Upper lobe of left lung (tissue), 6 donors: ENCODE data around the gene SH3BP4. TPM values are rescaled to one million over a fixed set of nuclear protein-coding genes. Genes with fewer than 3 reads are reported as not detected.

Source experiments
- ATAC-seq, 2 donors: fragments of 200-7000 bp; cut with Tn5 transposase; one replicate each; pipeline ENCODE4 v1.9.1; 2022; ENCODE audit warnings: mild to moderate bottlenecking in 2 of 2, moderate library complexity in 2 of 2; ENCODE audit not compliant: low FRiP score in 2 of 2
- DNase-seq, 2 donors: peaks; one replicate each; pipeline ENCODE4 v3.0.0-alpha.2; 2019 to 2020
- H3K27ac ChIP-seq, 4 donors: fragments of 200-600 bp; sonication (generic); one replicate each; pipeline ENCODE4 v1.5.1; 2016 to 2019
- H3K27me3 ChIP-seq, 4 donors: fragments of 200-600 bp; sonication (generic); one replicate each; pipeline ENCODE4 v1.5.1; 2017 to 2019
- H3K36me3 ChIP-seq, 4 donors: fragments of 200-600 bp; sonication (generic); one replicate each; pipeline ENCODE4 v1.5.1; 2016 to 2019
- H3K4me1 ChIP-seq, 4 donors: fragments of 200-600 bp; sonication (generic); one replicate each; pipeline ENCODE4 v1.5.1; 2018 to 2019
- H3K4me3 ChIP-seq, 4 donors: fragments of 200-600 bp; sonication (generic); one replicate each; pipeline ENCODE4 v1.5.1; 2017 to 2019; ENCODE audit warnings: mild to moderate bottlenecking in 2 of 4, moderate library complexity in 1 of 4
- H3K9me3 ChIP-seq, 4 donors: fragments of 200-600 bp; sonication (generic); one replicate each; pipeline ENCODE4 v1.5.1; 2018 to 2019
- EP300 ChIP-seq, 4 donors: sonication (generic); formaldehyde crosslinking; IDR thresholded peaks; one replicate each; pipeline ENCODE4 v1.5.1; 2017; ENCODE audit warnings: antibody characterized with exemption in 4 of 4, control low read depth in 2 of 4
- POLR2A ChIP-seq, 4 donors: fragments of 450-650 bp; IDR thresholded peaks; one replicate each; pipeline ENCODE4 v1.5.1; 2016 to 2017; ENCODE audit warnings: antibody characterized with exemption in 4 of 4, mild to moderate bottlenecking in 2 of 4
- POLR2AphosphoS5 ChIP-seq, 2 donors: sonication (generic); formaldehyde crosslinking; IDR thresholded peaks; one replicate each; pipeline ENCODE4 v1.5.1; 2017; ENCODE audit warnings: antibody characterized with exemption in 2 of 2
- WGBS, 2 donors: methylation state at CpG; one replicate each; pipeline ENCODE4 v1.1.5; 2017 to 2018; 5-methylcytosine and 5-hydroxymethylcytosine counted together
- total RNA-seq, 6 donors: library from RNA; depleted of rRNA in 4 of 6; stranded (reverse); fragments of >200 nt in 4 of 6; gene quantifications; one replicate each; pipeline versions ENCODE4 v1.1.0 to v1.2.1, GENCODE V29; 2016 to 2021
- TF ChIP-seq, protein P1 (sequence below), 6 experiments: fragments of 450-650 bp in 4 of 6; fragments of 200-600 bp in 2 of 6; sonication (generic) in 2 of 6; IDR thresholded peaks; one replicate each; pipeline ENCODE4 v1.5.1; 2016 to 2019; ENCODE audit warnings: antibody characterized with exemption in 6 of 6
- donor health status: DM: no; HTN: no; CAD: no; lungs with moderate emphysema.
- donor health status: DM: no; HTN: yes; CAD: no; lungs with severe emphysema.

The SH3BP4 gene, protein sequence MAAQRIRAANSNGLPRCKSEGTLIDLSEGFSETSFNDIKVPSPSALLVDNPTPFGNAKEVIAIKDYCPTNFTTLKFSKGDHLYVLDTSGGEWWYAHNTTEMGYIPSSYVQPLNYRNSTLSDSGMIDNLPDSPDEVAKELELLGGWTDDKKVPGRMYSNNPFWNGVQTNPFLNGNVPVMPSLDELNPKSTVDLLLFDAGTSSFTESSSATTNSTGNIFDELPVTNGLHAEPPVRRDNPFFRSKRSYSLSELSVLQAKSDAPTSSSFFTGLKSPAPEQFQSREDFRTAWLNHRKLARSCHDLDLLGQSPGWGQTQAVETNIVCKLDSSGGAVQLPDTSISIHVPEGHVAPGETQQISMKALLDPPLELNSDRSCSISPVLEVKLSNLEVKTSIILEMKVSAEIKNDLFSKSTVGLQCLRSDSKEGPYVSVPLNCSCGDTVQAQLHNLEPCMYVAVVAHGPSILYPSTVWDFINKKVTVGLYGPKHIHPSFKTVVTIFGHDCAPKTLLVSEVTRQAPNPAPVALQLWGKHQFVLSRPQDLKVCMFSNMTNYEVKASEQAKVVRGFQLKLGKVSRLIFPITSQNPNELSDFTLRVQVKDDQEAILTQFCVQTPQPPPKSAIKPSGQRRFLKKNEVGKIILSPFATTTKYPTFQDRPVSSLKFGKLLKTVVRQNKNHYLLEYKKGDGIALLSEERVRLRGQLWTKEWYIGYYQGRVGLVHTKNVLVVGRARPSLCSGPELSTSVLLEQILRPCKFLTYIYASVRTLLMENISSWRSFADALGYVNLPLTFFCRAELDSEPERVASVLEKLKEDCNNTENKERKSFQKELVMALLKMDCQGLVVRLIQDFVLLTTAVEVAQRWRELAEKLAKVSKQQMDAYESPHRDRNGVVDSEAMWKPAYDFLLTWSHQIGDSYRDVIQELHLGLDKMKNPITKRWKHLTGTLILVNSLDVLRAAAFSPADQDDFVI
- total RNA-seq = 10 to 100 TPM; 27.3 to 57.3 (median 33.4) TPM

DNA sequence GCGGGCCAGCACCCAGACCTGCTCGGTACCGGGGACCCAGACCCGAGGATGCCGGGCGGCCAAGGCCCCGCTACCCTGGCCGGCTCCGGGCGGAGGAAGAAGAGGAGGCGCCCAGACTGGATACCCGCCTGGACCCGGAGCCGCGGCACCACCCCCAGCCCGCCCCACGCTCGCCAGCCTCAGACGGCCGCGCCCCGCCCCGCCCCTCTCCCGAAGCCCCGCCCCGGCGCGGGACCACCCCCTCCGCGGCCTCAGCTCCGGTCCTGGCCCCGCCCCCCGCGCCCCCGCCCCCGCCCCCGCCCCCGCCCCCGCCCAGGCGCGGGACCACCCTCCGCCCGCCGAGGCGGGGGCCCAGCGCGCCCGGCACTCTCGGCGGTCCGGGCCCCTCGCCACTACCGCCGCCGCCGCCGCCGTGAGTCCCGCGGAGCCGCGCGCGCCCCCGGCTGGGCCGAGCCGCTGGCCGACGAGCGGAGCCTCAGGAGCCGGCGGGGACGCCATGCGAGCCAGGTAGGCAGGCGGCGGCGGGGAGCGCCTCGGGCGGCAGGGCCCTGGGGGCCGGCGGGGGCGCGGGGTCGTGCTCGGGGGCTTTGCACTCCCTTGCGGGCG, at the start of gene SH3BP4:
SH3BP4 (plus strand) TSS at position 354 of the 606 bp plus-strand sequence. CDS start 82,986 bp downstream, outside the sequence.
- H3K36me3 ChIP-seq = no peaks in the 10 kb centered on the region
- TF ChIP-seq EP300 (IDR thresholded peaks at IDR 0.05) (no peak), POLR2AphosphoS5 (IDR thresholded peaks at IDR 0.05) (no peak), POLR2A (IDR thresholded peaks at IDR 0.05) (no peak)
- TF ChIP-seq, protein P1, sequence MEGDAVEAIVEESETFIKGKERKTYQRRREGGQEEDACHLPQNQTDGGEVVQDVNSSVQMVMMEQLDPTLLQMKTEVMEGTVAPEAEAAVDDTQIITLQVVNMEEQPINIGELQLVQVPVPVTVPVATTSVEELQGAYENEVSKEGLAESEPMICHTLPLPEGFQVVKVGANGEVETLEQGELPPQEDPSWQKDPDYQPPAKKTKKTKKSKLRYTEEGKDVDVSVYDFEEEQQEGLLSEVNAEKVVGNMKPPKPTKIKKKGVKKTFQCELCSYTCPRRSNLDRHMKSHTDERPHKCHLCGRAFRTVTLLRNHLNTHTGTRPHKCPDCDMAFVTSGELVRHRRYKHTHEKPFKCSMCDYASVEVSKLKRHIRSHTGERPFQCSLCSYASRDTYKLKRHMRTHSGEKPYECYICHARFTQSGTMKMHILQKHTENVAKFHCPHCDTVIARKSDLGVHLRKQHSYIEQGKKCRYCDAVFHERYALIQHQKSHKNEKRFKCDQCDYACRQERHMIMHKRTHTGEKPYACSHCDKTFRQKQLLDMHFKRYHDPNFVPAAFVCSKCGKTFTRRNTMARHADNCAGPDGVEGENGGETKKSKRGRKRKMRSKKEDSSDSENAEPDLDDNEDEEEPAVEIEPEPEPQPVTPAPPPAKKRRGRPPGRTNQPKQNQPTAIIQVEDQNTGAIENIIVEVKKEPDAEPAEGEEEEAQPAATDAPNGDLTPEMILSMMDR (IDR thresholded peaks at IDR 0.05) = peak in 1 of 6 experiments; percentile 18
- peaks cover 0 to 3% (median 0%) of the 10 kb centered on the region in 4 donors for H3K27me3 ChIP-seq
- peak within 1 kb of the TSS; percentile 47 to 90 (median 69) for H3K4me3 ChIP-seq
- peak; percentile 84 to 97 for DNase-seq
- 1% methylated on average over 46 of the region's 88 CpGs; no CpG with 5 or more reads in 1 of the 2 donors for WGBS, 2 donors
- peak within 1 kb of the TSS; percentile 83 to 91 (median 87) for H3K27ac ChIP-seq
- ATAC-seq = peak; percentile 73 to 94
- H3K9me3 ChIP-seq = no peaks in the 10 kb centered on the region
- H3K4me1 ChIP-seq = peaks cover 10 to 49% (median 18%) of the 10 kb centered on the region in 4 donors

DNA sequence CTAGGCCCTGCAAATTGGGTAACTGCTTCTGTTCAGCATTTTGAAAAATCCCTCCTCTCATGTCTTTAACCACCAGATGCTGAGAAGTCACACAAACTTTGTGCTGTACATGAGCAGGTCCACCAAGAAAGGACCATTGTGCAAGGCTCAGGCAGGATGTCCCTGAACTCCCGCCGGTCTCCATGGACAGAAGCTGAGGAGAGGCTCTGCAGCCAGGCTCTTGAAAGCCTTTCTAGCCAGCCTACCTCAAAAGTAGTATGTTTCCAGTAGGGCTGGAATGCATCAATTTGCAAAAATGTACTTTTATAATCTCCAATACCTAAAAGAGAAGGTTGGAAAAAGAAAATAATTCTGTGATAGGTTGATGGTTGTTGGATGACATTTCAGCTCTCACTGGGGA, 47.0 kb upstream of the SH3BP4 start:
- no peak for TF ChIP-seq POLR2AphosphoS5 (IDR thresholded peaks at IDR 0.05)
- TF ChIP-seq EP300 (IDR thresholded peaks at IDR 0.05) = no peak
- TF ChIP-seq, protein P1 (IDR thresholded peaks at IDR 0.05) = no peak
- H3K27ac ChIP-seq = no peak overlapping the region
- WGBS, 2 donors = 92 to 100% methylated on average over 2 of the region's 2 CpGs
- no peak for ATAC-seq
- no peaks in the 10 kb centered on the region for H3K36me3 ChIP-seq
- no peaks in the 10 kb centered on the region for H3K9me3 ChIP-seq
- no peaks in the 10 kb centered on the region for H3K27me3 ChIP-seq
- H3K4me3 ChIP-seq = no peak overlapping the region
- no peak for DNase-seq
- no peaks in the 10 kb centered on the region for H3K4me1 ChIP-seq

DNA sequence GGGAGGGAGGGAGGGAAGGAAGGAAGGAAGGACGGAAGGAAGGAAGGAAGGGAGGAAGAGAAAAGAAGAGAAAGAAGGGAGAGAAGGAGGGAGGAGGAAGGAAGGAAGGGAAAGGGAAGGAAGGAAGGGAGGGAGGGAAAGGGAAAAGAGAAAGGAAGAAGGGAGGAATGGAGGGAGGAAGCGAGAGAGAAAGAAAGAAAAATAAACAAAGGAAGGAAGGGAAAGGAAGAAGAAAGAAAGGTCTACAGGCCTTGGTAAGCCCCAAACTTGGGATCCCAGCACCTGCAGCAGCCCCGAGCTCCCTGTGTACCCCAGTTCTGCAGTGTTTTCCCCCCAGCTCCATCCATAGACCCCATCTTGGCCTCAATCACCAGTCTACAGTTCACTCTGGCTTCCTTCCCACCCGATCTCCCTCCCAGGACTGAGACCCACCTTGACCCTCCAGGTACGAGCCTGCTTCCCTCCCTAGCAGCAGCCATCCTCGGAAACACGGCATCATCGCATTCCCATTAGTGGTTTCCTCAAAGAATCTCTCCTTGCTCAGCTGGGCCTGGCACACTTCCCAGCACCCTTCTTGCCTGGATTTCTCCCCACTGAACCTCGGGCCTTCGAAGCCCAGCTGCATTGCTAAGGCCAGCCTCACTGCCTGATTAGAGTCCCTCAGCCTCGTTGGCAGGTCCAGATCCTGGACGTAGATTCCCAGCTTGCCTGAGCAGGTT, 46.1 kb upstream of the SH3BP4 start:
- DNase-seq (no peak), ATAC-seq (no peak)
- WGBS, 2 donors = 77 to 94% methylated on average over 12 of the region's 12 CpGs
- H3K27ac ChIP-seq = no peak overlapping the region
- TF ChIP-seq, protein P1 (IDR thresholded peaks at IDR 0.05) = no peak
- TF ChIP-seq POLR2AphosphoS5 (IDR thresholded peaks at IDR 0.05) (no peak), POLR2A (IDR thresholded peaks at IDR 0.05) (no peak), EP300 (IDR thresholded peaks at IDR 0.05) (no peak)
- H3K27me3 ChIP-seq = no peaks in the 10 kb centered on the region
- no peaks in the 10 kb centered on the region for H3K36me3 ChIP-seq
- H3K9me3 ChIP-seq = no peaks in the 10 kb centered on the region
- no peaks in the 10 kb centered on the region for H3K4me1 ChIP-seq
- no peak overlapping the region for H3K4me3 ChIP-seq

DNA sequence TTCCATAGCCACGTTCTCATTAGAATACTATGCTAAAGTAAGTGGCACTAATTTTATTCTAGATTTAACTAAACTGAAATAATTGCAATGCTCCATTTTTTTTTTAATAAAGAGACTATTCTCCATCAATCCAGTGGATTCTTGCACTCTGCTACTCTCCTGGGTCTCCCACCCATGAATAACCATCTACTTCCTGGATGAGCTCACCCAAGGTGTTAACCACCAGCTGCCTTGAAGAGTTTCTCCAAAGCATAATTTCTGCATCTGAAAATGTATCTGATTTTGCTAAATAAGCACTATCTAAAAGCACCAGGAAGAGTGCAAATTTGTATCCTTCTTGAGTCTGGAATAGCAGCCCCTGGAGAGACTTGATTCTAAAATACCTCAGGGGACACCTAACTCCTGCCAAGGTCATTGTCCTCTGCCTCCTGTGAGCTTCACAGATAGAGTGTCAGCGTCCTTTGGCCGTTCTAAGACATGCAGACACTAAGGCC, 41.6 kb upstream of the SH3BP4 start:
- ATAC-seq = no peak
- WGBS, 2 donors = 83 to 96% methylated on average over 3 of the region's 3 CpGs

More for the DNA sequence above, 41.6 kb upstream of the SH3BP4 start:
- Histone ChIP-seq H3K9me3 (no peaks in the 10 kb centered on the region), H3K27ac (no peak overlapping the region), H3K27me3 (no peaks in the 10 kb centered on the region), H3K4me1 (no peaks in the 10 kb centered on the region), H3K36me3 (no peaks in the 10 kb centered on the region), H3K4me3 (no peak overlapping the region)
- DNase-seq = no peak
- no peak for TF ChIP-seq EP300 (IDR thresholded peaks at IDR 0.05)
- TF ChIP-seq POLR2A (IDR thresholded peaks at IDR 0.05) = no peak
- TF ChIP-seq POLR2AphosphoS5 (IDR thresholded peaks at IDR 0.05) = no peak
- TF ChIP-seq, protein P1 (IDR thresholded peaks at IDR 0.05) = no peak
